GM10266 (cell line): ENCODE data around the gene GTPBP1.
A peak's percentile ranks its signal among the peaks of the same experiment; 100 is the strongest.

ENCODE experiments used
- DNase-seq: peaks from one replicate; pipeline ENCODE4 v3.0.0; 2012; ENCODE audit errors: extremely low spot score
- TF ChIP-seq, protein P1 (sequence below): IDR thresholded peaks from 2 replicates; pipeline ENCODE4 v1.5.1; 2012; ENCODE audit warnings: mild to moderate bottlenecking, low read depth; ENCODE audit not compliant: control insufficient read depth, insufficient read depth; ENCODE audit errors: missing control alignments

GTPBP1 gene

DNA sequence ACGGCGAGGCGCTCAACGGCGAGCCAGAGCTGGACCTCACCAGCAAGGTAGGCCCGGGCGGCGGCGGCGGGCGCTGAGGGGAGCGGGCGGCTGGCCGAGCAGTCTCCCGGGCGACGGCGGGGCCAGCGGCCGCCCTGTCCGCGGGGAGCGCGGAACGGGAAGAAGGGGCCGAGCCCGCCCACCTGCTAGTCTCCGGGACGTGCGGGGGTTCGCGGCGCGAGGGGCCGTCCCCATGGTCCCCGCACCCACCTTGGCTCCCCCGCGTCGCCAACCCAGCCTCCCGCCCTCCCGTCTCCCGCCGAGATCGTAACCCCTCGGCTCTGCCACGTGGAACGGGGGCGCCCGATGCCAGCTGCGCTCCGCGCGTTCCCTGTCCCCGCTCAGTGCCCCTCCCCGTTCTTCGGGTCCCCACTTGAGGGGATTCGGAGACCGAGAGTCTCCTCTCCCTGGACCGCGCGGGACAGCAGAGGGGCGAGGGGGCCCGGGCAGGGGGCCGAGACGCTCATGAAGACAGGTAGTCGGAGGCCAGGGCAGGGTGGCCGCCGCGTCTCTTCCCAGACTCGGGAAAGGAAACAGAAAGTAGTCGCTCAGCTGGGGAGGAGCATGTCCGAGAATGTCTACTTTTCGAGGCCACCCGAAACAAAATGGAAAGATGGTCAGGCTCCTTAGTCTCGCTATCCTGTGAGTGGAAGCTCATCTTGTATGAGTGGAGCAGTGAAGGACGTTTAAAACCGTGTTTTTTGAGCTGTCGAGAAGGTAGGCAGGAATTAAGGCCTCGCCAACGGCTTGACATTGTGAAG is 557 bp downstream of the GTPBP1 start:
- DNase-seq, result peak; percentile 38
- TF ChIP-seq, protein P1, sequence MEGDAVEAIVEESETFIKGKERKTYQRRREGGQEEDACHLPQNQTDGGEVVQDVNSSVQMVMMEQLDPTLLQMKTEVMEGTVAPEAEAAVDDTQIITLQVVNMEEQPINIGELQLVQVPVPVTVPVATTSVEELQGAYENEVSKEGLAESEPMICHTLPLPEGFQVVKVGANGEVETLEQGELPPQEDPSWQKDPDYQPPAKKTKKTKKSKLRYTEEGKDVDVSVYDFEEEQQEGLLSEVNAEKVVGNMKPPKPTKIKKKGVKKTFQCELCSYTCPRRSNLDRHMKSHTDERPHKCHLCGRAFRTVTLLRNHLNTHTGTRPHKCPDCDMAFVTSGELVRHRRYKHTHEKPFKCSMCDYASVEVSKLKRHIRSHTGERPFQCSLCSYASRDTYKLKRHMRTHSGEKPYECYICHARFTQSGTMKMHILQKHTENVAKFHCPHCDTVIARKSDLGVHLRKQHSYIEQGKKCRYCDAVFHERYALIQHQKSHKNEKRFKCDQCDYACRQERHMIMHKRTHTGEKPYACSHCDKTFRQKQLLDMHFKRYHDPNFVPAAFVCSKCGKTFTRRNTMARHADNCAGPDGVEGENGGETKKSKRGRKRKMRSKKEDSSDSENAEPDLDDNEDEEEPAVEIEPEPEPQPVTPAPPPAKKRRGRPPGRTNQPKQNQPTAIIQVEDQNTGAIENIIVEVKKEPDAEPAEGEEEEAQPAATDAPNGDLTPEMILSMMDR, result no peak

DNA sequence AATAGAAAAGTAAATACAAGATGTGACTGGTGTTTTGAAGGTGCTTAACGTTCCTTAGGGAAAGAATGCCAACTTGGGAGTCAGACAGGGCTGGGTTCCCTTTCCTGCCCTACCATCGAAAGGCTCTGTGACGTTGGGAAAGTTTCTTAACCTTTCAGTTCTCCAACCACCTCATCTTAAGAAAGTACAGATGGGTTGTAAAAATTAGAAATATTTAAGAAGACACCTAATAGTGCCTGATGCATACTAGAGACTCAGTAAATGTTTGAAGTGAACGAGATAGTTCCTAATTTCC is 1.1 kb downstream of the GTPBP1 start:
- TF ChIP-seq, protein P1, result no peak
- DNase-seq, result no peak

DNA sequence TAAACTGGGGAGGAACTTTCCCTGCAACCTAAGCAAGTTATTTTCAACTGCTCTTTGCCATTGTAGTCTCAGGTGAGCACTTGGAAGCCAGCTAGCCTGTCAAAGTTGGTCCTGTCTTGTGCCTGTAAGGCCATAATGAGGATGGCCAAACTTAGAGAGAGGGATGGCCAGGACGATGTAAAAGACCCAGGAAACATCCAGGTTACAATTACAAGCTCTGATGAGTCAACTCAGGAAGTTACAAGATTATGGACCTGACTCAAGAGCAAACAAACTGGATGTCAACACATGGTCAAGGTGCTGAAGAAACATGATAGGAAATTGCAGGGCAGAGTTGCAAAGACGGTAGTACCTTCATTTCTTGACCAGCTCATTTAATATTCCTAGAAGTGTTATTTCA is 1.6 kb downstream of the GTPBP1 start:
- no peak for DNase-seq
- TF ChIP-seq, protein P1, result no peak

DNA sequence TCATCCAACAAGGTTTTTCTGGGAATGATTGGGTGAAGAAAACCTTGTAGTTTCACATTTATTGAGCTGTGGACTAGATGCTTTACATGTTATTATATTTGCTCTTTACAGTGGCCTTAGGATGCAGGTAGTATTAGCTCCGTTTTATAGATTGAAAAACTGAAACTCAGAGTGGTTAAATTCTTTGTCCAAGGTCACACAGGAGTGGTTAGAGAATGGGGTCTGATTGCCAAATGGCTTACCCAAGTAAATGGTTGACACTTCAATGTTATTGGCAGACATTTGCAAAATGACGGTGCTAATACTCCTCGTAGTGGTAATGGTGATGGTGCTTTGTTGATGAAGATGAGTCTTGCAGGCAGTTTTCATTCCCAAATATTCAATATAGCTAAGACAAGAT is 2.2 kb downstream of the GTPBP1 start:
- TF ChIP-seq, protein P1, result no peak
- DNase-seq, result no peak

DNA sequence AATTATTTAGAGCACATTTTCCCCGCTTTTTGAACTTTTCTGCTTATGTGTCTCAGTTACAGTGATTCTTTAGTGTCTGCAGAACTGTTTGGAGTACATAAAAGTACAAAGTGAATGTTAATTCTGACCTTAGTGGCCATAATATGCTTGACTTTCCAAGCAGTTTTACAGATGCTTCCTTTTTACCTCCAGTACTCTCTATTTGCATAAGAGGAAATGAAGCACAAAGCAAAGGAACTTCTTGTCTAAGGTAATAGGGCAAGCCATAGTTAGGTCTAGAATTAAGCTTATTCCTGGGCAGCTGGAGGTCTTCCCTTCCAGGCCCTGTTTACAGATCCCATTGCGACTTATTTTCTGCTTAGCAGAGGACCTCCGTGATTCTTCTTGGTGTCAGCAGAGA is 3.6 kb downstream of the GTPBP1 start:
- TF ChIP-seq, protein P1, result no peak
- no peak for DNase-seq

DNA sequence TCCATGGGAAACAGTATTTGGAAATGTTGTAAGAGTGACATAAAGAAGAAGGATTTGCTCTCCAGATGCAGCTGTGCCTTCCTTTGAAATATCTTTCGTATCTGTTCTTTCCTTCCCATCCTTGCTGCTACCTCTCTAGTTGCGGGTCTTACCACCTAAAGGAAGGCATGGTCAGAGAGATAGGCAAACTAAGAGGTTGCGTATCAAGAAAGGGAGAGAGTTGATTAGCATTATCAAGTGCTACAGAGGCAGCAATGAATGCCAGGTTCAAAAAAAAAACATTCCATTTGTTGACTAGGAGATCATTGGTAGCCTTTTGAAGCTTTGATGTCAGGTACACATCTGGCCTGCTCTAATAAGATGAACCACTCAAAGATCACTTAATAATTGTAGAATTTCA is 4.6 kb downstream of the GTPBP1 start:
- DNase-seq, result no peak
- TF ChIP-seq, protein P1, result no peak

DNA sequence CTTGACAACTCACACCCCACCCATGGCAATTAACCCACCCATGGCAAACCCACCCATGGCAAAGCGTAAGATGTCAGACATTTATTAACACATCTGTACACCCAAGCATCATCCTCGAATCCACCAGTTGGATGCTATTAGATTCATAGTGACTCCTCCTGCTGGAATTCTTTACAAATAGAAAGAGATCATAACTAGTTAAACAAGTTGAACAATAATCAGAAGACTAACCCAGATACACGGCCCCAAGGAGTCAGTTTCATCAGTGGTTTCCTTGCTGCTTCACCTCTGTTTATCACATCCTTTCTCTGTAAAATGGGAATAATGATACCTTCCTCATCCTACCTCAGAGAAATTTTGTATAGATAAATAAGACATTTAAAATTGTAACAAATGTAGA is 5.1 kb downstream of the GTPBP1 start:
- DNase-seq, result no peak

More for the DNA sequence above, 5.1 kb downstream of the GTPBP1 start:
- TF ChIP-seq, protein P1, result no peak
